Measurements from ENCODE around the gene COL16A1.

GRCh38 chr1:31687601-31688000 is 16.2 kb downstream of the COL16A1 start:
- TF ChIP-seq CTCF (IDR thresholded peaks at IDR 0.05): no peak
- no peak for TF ChIP-seq POLR2A (IDR thresholded peaks at IDR 0.05)
- TF ChIP-seq EP300 (IDR thresholded peaks at IDR 0.05): no peak

Data from sigmoid colon (tissue), 4 donors.